Stimulated activated CD4-positive, alpha-beta T cell treated with anti-CD3 and anti-CD28 coated beads, Interleukin-4, amount 100 ng/mL, for 4 hours (primary cell): ENCODE results near the gene PRTG.
A peak's percentile ranks its signal among the peaks of the same experiment; 100 is the strongest.
"Not testable (repeated sequence)": the region's sequence is repeated elsewhere in the genome, so short reads cannot be mapped to it uniquely, and the experiment has no call there.

Experiments
- DNase-seq, 2 experiments: peaks; one replicate each; pipeline ENCODE4 v3.0.0-alpha.2; 2020

Gene PRTG

DNA sequence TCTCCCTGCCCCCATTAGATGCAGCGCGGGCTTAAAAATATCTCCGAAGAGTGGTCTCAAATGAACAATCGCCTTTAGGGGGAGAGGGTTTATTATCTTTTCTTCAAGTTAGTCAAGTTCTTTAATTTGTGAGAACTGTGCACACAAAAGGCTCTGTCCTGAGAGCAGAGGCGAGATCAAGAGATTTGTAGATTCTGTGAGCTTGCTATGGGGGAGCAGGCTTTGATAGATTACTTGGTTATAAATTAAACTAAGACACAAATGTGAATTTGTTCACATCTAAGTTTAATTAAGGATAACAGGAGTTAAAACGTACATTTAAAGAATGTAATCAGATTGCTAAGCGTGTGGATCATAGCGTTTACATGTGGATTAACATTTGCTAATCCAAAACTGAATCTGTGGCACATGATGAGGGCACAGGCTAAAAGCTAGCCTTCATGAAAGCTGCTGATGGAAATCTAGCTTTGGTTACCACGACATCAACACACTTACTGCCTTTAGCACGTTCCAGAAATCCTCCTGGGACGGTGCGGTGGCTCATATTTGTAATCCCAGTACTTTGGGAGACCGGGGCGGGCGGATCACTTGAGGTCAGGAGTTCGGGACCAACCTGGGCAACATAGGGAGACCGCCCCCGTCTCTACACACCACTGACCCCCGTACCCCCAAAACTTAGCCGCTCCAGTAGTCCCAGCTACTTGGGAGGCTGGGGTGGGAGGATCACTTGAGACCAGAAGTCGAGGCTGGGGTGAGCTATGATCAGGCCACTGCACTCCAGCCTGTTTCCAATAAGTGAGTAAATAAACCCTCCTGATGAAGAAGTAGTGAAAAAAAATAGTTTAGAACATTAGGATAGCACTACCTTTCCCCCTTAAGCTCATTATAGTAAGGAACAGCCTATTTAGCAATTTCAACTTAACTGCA is 1.0 kb upstream of the PRTG start:
- DNase-seq, result no peak

- DNase-seq, result peak in 1 of 2 experiments; percentile 10
Observed at GRCh38 chr15:55742498-55742926, 440 bp downstream of the PRTG start.

- DNase-seq, result no peak
Observed at GRCh38 chr15:55741833-55742497, 987 bp downstream of the PRTG start.

DNA sequence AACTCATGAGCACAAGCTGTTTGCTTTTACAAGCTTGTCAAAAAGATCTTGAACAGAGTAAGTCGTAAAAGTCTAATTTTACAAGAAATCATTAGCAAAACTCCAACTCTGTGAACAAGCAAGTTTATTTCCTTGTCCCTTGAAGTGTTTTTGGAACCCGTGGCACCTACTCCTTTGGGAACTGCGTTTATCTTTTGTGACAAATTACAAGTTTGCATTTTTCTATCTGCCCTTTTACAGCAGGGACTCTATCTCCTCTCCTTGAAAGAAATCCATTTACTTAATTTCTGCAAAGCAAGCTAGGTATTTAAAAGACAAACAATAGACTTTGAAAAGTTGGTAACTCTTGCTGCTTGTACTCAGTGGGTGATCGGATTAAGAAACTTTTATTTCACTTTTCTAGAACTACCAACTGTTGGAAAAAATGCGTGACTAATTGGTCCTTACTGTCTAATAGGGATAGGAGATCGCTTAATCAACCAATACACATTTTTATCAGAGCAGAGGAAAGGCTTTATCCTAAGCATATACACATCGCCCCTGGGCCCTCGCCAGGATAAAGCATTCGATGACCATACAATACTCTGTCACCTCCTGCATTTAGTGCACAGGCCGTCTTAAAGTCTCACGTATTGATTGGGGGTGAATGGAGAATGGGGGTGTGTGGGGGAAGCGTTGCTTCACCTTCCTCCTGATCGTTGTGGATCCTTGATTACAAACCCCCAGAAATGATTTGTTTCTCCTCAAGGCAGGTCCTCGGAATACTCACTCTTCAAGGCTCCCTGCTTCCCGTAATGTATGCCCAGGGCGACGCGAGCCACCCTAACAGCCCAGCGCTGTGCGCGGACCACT is 1.7 kb downstream of the PRTG start:
- DNase-seq, result no peak

DNA sequence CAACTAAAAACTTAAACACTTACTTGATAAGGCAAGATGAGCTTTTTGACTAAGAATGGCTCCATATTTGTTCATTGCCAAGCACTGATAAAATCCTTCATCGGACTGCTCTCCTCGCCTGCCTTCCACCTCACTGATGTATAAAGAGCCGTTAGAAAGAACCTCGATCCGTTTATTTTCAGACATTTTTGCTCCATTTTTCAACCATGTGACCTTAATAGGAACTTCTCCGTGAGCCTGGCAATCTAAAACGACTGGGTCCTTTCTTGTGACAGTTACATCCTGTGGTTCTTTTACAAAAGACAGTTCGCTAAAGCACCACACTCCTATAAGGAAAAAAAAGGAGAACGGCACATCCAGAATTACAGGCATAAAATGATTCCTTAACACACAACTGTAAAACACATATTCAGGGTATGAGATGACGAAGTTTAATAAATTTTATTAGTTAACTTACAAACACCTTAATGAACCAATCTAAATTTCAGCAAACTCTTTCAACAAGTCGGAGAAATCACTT is 2.5 kb downstream of the PRTG start:
- no peak for DNase-seq

- no peak for DNase-seq
Observed at GRCh38 chr15:55739641-55740040, 3.3 kb downstream of the PRTG start.

GRCh38 chr15:55738715-55739114 is 4.2 kb downstream of the PRTG start:
- DNase-seq, result no peak

DNA sequence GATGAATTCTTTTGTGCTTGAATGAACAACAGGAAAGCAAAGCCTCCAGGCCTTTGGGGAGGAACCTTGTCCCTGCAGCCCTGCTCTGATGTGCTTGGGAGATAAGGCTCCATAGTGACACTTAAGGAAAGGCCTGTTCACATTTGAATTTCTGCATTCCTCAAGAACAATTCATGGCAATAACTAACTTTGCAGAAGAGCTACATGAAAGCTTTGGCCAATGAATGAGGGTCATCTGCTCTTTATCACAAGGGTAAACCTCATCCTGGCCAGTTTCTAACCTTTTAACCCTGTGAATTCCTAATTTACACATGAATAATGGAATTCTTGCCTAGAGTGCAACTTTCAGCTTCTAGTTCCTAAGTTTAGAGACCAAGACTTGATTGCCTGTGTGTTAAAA is 5.6 kb downstream of the PRTG start:
- no peak for DNase-seq

DNA sequence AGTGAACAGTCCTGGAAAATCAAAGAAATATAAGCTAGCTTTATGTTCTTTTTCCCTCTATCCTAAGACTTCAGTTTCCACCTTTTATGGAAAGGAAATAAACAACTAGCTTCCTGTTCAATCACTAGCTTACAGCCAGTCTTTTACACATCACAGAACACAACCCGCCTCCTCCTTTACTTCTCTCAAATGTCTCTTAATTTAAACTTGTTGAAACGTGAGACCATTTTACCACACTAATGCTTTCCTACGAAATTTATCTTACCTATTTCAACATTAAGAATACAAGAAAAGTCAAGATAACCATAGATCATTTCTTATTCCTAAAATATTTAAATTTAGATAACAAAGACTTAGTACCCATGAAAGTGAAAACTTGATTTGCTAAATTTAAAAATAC is 6.2 kb downstream of the PRTG start:
- DNase-seq, result no peak

GRCh38 chr15:55734641-55735040 is 8.3 kb downstream of the PRTG start:
- no peak for DNase-seq

DNA sequence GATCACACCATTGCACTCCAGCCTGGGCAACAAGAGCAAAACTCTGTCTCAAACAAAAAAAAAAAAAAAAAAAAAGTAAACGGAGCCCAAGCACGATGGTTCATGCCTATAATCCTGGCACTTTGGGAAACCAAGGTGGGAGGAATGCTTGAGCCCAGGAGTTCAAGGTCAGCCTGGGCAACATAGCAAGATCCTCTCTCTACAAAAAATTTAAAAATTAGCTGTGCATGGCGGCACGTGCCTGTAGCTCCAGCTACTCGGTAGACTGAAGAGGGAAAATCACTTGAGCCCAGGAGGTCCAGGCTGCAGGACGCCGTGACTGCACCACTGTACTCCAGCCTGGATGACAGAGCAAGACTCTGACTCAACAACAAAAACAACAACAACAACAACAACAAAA is 9.5 kb downstream of the PRTG start:
- not testable (repeated sequence) for DNase-seq

DNA sequence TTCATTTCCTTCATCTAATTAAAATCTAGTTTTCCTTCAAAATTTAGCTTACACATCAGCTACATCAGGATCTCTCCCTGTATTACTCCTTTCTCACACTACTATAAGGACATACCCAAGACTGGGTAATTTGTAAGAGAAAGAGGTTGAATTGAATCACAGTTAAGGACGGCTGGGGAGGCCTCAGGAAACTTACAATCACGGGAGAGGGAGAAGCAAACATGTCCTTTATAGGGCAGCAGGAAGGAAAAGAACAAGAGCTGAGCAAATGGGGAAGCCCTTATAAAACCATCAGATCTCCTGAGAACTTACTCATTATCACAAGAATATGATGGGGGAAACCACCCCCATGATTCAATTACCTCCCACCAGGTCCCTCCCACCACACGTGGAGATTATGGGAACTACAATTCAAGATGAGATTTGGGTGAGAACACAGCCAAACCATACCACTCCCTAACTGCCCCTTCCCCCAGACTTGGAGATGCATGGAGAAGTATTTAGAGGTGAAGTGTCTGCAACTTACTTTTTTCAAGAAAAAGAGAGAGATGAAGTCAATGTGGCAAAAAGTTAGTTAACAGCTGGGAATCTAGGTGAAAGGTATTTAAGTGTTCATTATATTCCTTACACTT is 21.3 kb downstream of the PRTG start:
- DNase-seq, result no peak

DNA sequence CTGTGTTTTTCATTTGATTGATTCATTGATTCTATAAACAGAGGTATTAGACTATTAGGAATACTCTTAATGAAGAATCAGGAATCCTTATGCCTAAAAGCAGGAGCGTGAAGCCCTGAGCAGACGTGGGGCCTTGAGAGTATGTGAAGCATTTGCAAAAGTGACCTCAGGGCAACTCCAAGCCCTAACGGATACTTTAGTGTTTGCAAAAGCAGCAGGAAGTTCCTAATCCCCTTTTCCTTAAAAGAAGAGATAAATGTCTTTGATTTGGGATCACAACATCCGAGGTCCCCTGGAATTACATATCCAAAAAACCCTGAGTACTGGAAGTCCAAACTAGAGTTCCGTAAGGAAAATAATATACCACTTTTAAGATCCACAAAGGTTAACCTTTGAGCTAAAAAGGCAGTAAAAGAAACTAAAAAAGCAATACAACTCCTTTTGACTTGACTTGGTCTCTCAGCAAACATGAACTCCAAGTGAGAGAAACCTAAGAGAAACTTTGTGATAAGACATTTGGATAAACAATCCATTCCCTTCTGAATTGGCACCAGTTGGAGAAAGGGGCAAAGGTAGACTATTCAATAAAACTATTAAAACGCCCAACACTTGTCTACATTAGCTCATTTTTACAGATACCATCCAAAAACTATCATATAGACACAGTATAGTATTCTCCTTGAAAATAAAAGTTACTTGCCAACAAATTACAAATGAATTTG is 27.4 kb downstream of the PRTG start:
- DNase-seq, result no peak

DNA sequence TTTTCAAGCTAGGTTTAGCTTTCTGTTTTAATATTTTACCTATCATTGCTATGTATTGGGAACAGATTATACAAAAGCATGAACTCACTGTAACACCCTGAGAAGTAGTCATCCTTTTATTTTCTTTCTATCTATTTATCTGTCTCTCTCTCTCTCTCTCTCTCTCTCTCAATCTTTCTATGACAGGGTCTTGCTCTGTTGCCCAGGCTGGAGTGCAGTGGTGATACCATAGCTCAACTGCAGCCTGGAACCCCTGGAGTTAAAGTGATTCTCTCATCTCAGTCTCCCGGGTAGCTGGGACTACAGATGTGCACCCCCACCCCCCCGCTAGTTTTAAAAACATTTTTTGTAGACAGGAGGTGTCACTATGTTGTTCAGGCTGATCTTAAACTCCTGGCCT is 28.9 kb downstream of the PRTG start:
- DNase-seq, result no peak

GRCh38 chr15:55712363-55712762 is 30.6 kb downstream of the PRTG start:
- DNase-seq, result no peak

DNA sequence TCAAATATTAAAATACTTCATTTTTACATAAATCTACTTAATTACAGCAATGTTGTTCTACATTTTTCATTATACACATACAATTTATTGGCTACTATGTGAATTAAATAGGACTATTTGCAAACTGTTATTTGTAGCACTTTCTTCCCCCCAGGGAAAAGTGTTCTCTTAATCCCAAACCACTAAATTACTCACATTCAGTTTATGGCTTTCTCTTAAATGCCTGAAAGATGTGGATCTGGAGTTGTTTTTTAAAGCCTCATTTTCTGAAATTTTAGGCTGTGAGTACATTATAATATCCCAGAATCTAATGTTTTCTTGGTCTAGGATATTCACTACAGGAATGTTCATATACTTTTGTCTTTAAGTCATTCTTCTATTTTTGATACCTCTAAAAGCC is 32.7 kb downstream of the PRTG start:
- DNase-seq, result no peak

DNA sequence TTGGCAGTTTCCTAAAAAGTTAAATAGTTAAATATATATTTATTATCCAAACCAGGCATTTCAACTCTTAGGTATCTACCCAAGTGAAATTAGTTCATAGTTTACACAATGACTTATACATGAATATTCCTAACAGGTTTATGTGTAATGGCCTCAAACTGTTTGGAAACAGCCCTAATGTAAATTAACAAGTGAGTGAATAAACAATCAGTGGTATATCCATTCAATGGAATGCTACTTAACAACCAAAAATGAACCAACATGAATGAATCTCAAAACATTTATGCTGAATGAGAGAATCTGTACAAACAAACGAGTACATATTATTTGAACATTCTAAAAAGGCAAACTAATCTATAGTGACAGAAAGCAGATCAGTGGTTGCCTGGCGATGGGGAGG is 33.5 kb downstream of the PRTG start:
- DNase-seq, result no peak

DNA sequence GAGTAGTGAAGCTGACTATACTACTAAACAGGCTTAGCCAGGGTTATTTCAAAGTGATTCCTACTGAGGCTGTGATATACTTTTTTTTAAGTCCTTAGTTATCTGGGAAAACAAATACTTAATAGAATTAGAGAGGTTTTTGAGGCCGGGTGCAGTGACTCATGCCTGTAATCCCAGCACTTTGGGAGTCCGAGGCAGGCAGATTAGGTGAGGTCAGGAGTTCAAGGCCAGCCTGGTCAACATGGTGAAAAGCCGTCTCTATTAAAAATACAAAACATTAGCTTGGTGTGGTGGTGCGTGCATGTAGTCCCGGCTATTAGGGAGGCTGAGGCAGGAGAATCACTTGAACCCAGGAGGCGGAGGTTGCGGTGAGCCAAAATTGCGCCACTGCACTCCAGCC is 34.2 kb downstream of the PRTG start:
- no peak for DNase-seq

DNA sequence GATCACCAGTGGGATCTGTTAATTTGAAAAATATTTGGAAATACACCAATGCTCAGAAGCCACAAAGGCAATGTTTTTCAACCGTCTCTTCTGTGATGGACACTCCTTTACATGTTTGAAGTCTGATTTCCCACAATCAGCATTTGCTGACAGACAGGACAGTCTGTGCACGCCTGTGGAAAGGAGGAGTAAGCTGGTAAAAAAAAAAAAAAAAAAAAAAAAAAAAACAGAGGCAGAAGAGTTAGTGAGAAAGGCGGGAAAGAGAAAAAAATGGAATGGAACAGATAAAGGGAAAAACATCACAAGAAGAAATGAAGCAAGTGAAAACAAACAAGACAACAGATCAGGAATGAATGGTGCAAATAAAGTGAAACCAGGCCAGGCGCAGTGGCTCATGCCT is 35.0 kb downstream of the PRTG start:
- DNase-seq, result no peak

- no peak for DNase-seq
Observed at GRCh38 chr15:55707518-55707917, 35.4 kb downstream of the PRTG start.

- no peak for DNase-seq
Observed at GRCh38 chr15:55703873-55704301, 39.1 kb downstream of the PRTG start.

DNA sequence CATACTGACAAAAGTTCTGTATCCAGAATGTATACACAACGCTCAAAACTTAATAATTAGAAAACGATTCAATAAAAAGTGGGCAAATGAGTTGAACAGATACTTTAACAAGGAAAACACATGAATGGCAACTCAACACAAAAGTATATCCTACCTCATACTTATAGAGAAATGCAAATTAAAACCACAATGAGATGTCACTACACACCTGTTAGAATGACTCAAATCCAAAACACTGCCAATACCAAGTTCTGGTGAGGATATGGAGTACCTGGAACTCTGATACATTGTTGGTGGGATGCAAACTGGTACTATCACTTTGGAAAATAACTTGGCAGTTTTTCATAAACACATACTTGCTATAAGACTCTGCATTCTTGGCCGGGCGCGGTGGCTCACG is 42.1 kb downstream of the PRTG start:
- no peak for DNase-seq
